ENCODE measurements around the gene RAP1B.

The RAP1B gene

GRCh38 chr12:68614105-68614679 lies 3.5 kb downstream of the RAP1B start:
- CTCF ChIA-PET = interaction anchor here (1.0 to 5.9 kb wide), 6 partner anchors 10 to 257 kb away, joined by 3 to 39 read pairs (median 3); no protein-coding TSS in a partner anchor
- Histone ChIP-seq H3K27me3 (replicated peaks in 2 of 5; ENCODE audit: control insufficient read depth in 4 of 5, insufficient read depth in 5 of 5, low read length in 4 of 5) (no peaks in the 10 kb centered on the region), H3K36me3 (ENCODE audit: control insufficient read depth in 4 of 4, insufficient read depth in 4 of 4, low read length in 3 of 4) (peaks cover 7 to 16% (median 9%) of the 10 kb centered on the region in 4 experiments), H3K4me3 (ENCODE audit: control insufficient read depth in 1 of 7, extremely low read depth in 1 of 7, insufficient read depth in 4 of 7, low read depth in 2 of 7, low read length in 6 of 7) (peak overlapping the region in 6 of 7 experiments; percentile 33 to 99 (median 92)), H3K9me3 (ENCODE audit: control extremely low read depth in 1 of 5, control insufficient read depth in 4 of 5, insufficient read depth in 2 of 5, low read depth in 1 of 5, low read length in 4 of 5) (no peaks in the 10 kb centered on the region), H3K4me1 (ENCODE audit: control extremely low read depth in 1 of 4, control insufficient read depth in 4 of 4, insufficient read depth in 4 of 4, low read length in 3 of 4) (peaks cover 33 to 67% (median 44%) of the 10 kb centered on the region in 4 experiments), H3K27ac (ENCODE audit: insufficient read depth in 1 of 2, low read depth in 1 of 2, low read length in 2 of 2, poor library complexity in 1 of 2, severe bottlenecking in 2 of 2) (peak overlapping the region; percentile 17 to 97)
- POLR2A ChIA-PET = interaction anchor here (0.6 to 1.0 kb wide), 4 partner anchors 222 to 914 kb away, joined by 3 read pairs; no protein-coding TSS in a partner anchor
- whole genome bisulfite sequencing (ENCODE audit: insufficient coverage) = 49% methylated on average over 2 of the region's 5 CpGs
- no peak for DNase-seq

- Histone ChIP-seq H3K4me3 (ENCODE audit: control insufficient read depth in 1 of 7, extremely low read depth in 1 of 7, insufficient read depth in 4 of 7, low read depth in 2 of 7, low read length in 6 of 7) (peak overlapping the region in 4 of 7 experiments; percentile 39 to 99 (median 92)), H3K27ac (ENCODE audit: insufficient read depth in 1 of 2, low read depth in 1 of 2, low read length in 2 of 2, poor library complexity in 1 of 2, severe bottlenecking in 2 of 2) (peak overlapping the region in 1 of 2 experiments; percentile 97)
Measured at GRCh38 chr12:68614769-68615168, 4.1 kb downstream of the RAP1B start.

GRCh38 chr12:68617160-68617926 lies 6.6 kb downstream of the RAP1B start:
- Histone ChIP-seq H3K27ac (ENCODE audit: insufficient read depth in 1 of 2, low read depth in 1 of 2, low read length in 2 of 2, poor library complexity in 1 of 2, severe bottlenecking in 2 of 2) (peak overlapping the region in 1 of 2 experiments; percentile 12), H3K9me3 (ENCODE audit: control extremely low read depth in 1 of 5, control insufficient read depth in 4 of 5, insufficient read depth in 2 of 5, low read depth in 1 of 5, low read length in 4 of 5) (no peaks in the 10 kb centered on the region), H3K36me3 (ENCODE audit: control insufficient read depth in 4 of 4, insufficient read depth in 4 of 4, low read length in 3 of 4) (peaks cover 8 to 18% (median 10%) of the 10 kb centered on the region in 4 experiments), H3K27me3 (replicated peaks in 2 of 5; ENCODE audit: control insufficient read depth in 4 of 5, insufficient read depth in 5 of 5, low read length in 4 of 5) (no peaks in the 10 kb centered on the region), H3K4me3 (ENCODE audit: control insufficient read depth in 1 of 7, extremely low read depth in 1 of 7, insufficient read depth in 4 of 7, low read depth in 2 of 7, low read length in 6 of 7) (no peak overlapping the region), H3K4me1 (ENCODE audit: control extremely low read depth in 1 of 4, control insufficient read depth in 4 of 4, insufficient read depth in 4 of 4, low read length in 3 of 4) (peaks cover 33 to 76% (median 46%) of the 10 kb centered on the region in 4 experiments)
- no CpG with 5 or more reads among the region's 4 CpGs for WGBS (ENCODE audit: insufficient coverage)
- CTCF ChIA-PET = interaction anchor here (0.6 to 5.9 kb wide), 4 partner anchors 9 to 453 kb away, joined by 3 to 39 read pairs (median 3); no protein-coding TSS in a partner anchor
- POLR2A ChIA-PET = no interaction called here
- no peak for DNase-seq

More at GRCh38 chr12:68614769-68615168, 4.1 kb downstream of the RAP1B start:
- WGBS (ENCODE audit: insufficient coverage) = no CpG with 5 or more reads among the region's 2 CpGs
- Histone ChIP-seq H3K27me3 (replicated peaks in 2 of 5; ENCODE audit: control insufficient read depth in 4 of 5, insufficient read depth in 5 of 5, low read length in 4 of 5) (no peaks in the 10 kb centered on the region), H3K36me3 (ENCODE audit: control insufficient read depth in 4 of 4, insufficient read depth in 4 of 4, low read length in 3 of 4) (peaks cover 7 to 16% (median 9%) of the 10 kb centered on the region in 4 experiments), H3K4me1 (ENCODE audit: control extremely low read depth in 1 of 4, control insufficient read depth in 4 of 4, insufficient read depth in 4 of 4, low read length in 3 of 4) (peaks cover 33 to 65% (median 43%) of the 10 kb centered on the region in 4 experiments), H3K9me3 (ENCODE audit: control extremely low read depth in 1 of 5, control insufficient read depth in 4 of 5, insufficient read depth in 2 of 5, low read depth in 1 of 5, low read length in 4 of 5) (no peaks in the 10 kb centered on the region)
- no peak for DNase-seq
- ChIA-PET CTCF (interaction anchor here (1.0 to 5.9 kb wide), 3 partner anchors 10 to 257 kb away, joined by 3 to 39 read pairs (median 3); no protein-coding TSS in a partner anchor), POLR2A (interaction anchor here (0.6 to 1.0 kb wide), 2 partner anchors 223 to 280 kb away, joined by 3 read pairs; no protein-coding TSS in a partner anchor)

GRCh38 chr12:68619541-68619940 lies 8.8 kb downstream of the RAP1B start:
- POLR2A ChIA-PET = interaction anchor here (0.6 kb wide), 1 partner anchor 10 kb away, joined by 4 read pairs; no protein-coding TSS in a partner anchor
- peaks cover 5 to 13% (median 9%) of the 10 kb centered on the region in 4 experiments for H3K36me3 ChIP-seq (ENCODE audit: control insufficient read depth in 4 of 4, insufficient read depth in 4 of 4, low read length in 3 of 4)
- H3K4me1 ChIP-seq (ENCODE audit: control extremely low read depth in 1 of 4, control insufficient read depth in 4 of 4, insufficient read depth in 4 of 4, low read length in 3 of 4) = peaks cover 13 to 60% (median 29%) of the 10 kb centered on the region in 4 experiments
- H3K9me3 ChIP-seq (ENCODE audit: control extremely low read depth in 1 of 5, control insufficient read depth in 4 of 5, insufficient read depth in 2 of 5, low read depth in 1 of 5, low read length in 4 of 5) = no peaks in the 10 kb centered on the region
- DNase-seq = no peak
- no peaks in the 10 kb centered on the region for H3K27me3 ChIP-seq (replicated peaks in 2 of 5; ENCODE audit: control insufficient read depth in 4 of 5, insufficient read depth in 5 of 5, low read length in 4 of 5)
- H3K27ac ChIP-seq (ENCODE audit: insufficient read depth in 1 of 2, low read depth in 1 of 2, low read length in 2 of 2, poor library complexity in 1 of 2, severe bottlenecking in 2 of 2) = no peak overlapping the region
- no peak overlapping the region for H3K4me3 ChIP-seq (ENCODE audit: control insufficient read depth in 1 of 7, extremely low read depth in 1 of 7, insufficient read depth in 4 of 7, low read depth in 2 of 7, low read length in 6 of 7)
- CTCF ChIA-PET = interaction anchor here (1.1 to 5.9 kb wide), 3 partner anchors 9 to 245 kb away, joined by 3 to 39 read pairs (median 3); no protein-coding TSS in a partner anchor

DNA sequence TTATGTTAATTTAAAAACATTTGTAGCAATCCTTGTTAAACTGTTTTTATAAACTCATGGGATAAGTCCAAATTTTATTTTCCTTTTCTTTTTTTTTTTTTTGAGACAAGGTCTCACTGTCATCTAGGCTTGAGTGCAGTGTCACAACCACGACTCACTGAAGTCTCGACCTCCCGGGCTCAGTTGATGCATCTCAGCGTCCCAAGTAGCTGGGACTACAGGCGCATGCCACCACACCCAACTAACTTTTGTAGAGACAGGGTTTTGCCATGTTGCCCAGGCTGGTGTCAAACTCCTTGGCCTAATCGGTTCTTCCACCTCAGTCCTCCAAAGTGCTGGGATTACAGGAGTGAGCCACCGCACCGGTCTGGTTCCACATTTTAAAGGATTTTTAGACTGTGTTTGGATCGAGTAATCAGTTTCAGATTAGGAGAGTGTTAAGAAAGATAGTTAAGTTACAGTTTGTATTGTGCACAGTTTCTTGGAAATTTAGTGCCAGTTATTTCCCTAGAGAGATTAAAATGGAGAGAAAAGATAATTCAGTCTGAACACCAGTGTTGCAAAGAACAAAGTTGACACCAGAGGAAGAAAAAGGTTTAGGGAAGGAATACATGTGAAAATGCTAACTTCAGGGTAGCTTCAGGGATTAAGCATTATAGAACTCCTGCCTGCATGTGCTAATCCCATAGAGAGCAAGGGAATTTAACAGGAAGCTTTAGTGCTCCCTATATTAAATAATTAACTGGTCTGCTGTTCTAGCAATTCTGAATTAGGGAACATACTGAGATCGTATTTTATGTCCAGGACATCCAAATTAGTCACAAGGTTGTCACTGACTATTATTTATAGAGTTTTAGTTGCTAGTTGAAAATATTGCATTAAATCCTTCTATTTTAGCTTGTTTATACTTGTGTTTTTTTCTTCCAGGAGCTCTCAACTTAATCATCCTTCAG lies 10.1 kb downstream of the RAP1B start:
- Histone ChIP-seq H3K9me3 (ENCODE audit: control extremely low read depth in 1 of 5, control insufficient read depth in 4 of 5, insufficient read depth in 2 of 5, low read depth in 1 of 5, low read length in 4 of 5) (no peaks in the 10 kb centered on the region), H3K36me3 (ENCODE audit: control insufficient read depth in 4 of 4, insufficient read depth in 4 of 4, low read length in 3 of 4) (peaks cover 8 to 24% (median 17%) of the 10 kb centered on the region in 4 experiments), H3K27me3 (replicated peaks in 2 of 5; ENCODE audit: control insufficient read depth in 4 of 5, insufficient read depth in 5 of 5, low read length in 4 of 5) (no peaks in the 10 kb centered on the region), H3K27ac (ENCODE audit: insufficient read depth in 1 of 2, low read depth in 1 of 2, low read length in 2 of 2, poor library complexity in 1 of 2, severe bottlenecking in 2 of 2) (peak overlapping the region; percentile 9 to 68), H3K4me1 (ENCODE audit: control extremely low read depth in 1 of 4, control insufficient read depth in 4 of 4, insufficient read depth in 4 of 4, low read length in 3 of 4) (peaks cover 10 to 54% (median 20%) of the 10 kb centered on the region in 4 experiments), H3K4me3 (ENCODE audit: control insufficient read depth in 1 of 7, extremely low read depth in 1 of 7, insufficient read depth in 4 of 7, low read depth in 2 of 7, low read length in 6 of 7) (peak overlapping the region in 2 of 7 experiments; percentile 12 to 42)
- no peak for DNase-seq
- ChIA-PET CTCF (interaction anchor here (0.8 to 5.9 kb wide), 3 partner anchors 8 to 226 kb away, joined by 3 to 39 read pairs (median 3); no protein-coding TSS in a partner anchor), POLR2A (interaction anchor here (1.5 kb wide), 1 partner anchor 13 kb away, joined by 3 read pairs; no protein-coding TSS in a partner anchor)
- 91% methylated on average over 8 of the region's 10 CpGs for WGBS (ENCODE audit: insufficient coverage)

GRCh38 chr12:68621472-68622081 lies 10.9 kb downstream of the RAP1B start:
- POLR2A ChIA-PET = interaction anchor here (1.5 kb wide), 1 partner anchor 12 kb away, joined by 3 read pairs; no protein-coding TSS in a partner anchor
- Histone ChIP-seq H3K4me1 (ENCODE audit: control extremely low read depth in 1 of 4, control insufficient read depth in 4 of 4, insufficient read depth in 4 of 4, low read length in 3 of 4) (peaks cover 10 to 51% (median 18%) of the 10 kb centered on the region in 4 experiments), H3K4me3 (ENCODE audit: control insufficient read depth in 1 of 7, extremely low read depth in 1 of 7, insufficient read depth in 4 of 7, low read depth in 2 of 7, low read length in 6 of 7) (peak overlapping the region in 1 of 7 experiments; percentile 11)

More at GRCh38 chr12:68621472-68622081, 10.9 kb downstream of the RAP1B start:
- Histone ChIP-seq H3K27me3 (replicated peaks in 2 of 5; ENCODE audit: control insufficient read depth in 4 of 5, insufficient read depth in 5 of 5, low read length in 4 of 5) (no peaks in the 10 kb centered on the region), H3K9me3 (ENCODE audit: control extremely low read depth in 1 of 5, control insufficient read depth in 4 of 5, insufficient read depth in 2 of 5, low read depth in 1 of 5, low read length in 4 of 5) (no peaks in the 10 kb centered on the region), H3K27ac (ENCODE audit: insufficient read depth in 1 of 2, low read depth in 1 of 2, low read length in 2 of 2, poor library complexity in 1 of 2, severe bottlenecking in 2 of 2) (no peak overlapping the region), H3K36me3 (ENCODE audit: control insufficient read depth in 4 of 4, insufficient read depth in 4 of 4, low read length in 3 of 4) (peaks cover 5 to 32% (median 21%) of the 10 kb centered on the region in 4 experiments)
- DNase-seq = no peak
- CTCF ChIA-PET = interaction anchor here (1.1 to 1.5 kb wide), 2 partner anchors 12 to 186 kb away, joined by 3 read pairs; no protein-coding TSS in a partner anchor
